HUES48 (cell line): ENCODE measurements around the gene CEPT1.

ENCODE experiments used
- H3K27ac ChIP-seq: one replicate; pipeline ENCODE4 v1.7.0; 2013; ENCODE audit warnings: low read depth, low read length, inconsistent platforms
- H3K27me3 ChIP-seq: 2 replicates; pipeline ENCODE4 v1.6.1; 2013; ENCODE audit warnings: mild to moderate bottlenecking, low read length; ENCODE audit not compliant: control insufficient read depth, insufficient read depth
- H3K36me3 ChIP-seq: 2 replicates; pipeline ENCODE4 v1.6.1; 2013; ENCODE audit warnings: low read length; ENCODE audit not compliant: control insufficient read depth, insufficient read depth
- H3K4me1 ChIP-seq: 2 replicates; pipeline ENCODE4 v1.6.1; 2013; ENCODE audit warnings: mild to moderate bottlenecking, low read length; ENCODE audit not compliant: control insufficient read depth, insufficient read depth
- H3K4me3 ChIP-seq: 2 replicates; pipeline ENCODE4 v1.5.1; 2013; ENCODE audit warnings: mild to moderate bottlenecking, low read depth, low read length
- H3K9ac ChIP-seq: 2 replicates; pipeline ENCODE4 v1.6.1; 2013; ENCODE audit warnings: mild to moderate bottlenecking, low read depth, low read length, moderate library complexity
- H3K9me3 ChIP-seq: 2 replicates; pipeline ENCODE4 v1.6.1; 2013; ENCODE audit warnings: low read length; ENCODE audit not compliant: control insufficient read depth, insufficient read depth

Gene CEPT1

DNA sequence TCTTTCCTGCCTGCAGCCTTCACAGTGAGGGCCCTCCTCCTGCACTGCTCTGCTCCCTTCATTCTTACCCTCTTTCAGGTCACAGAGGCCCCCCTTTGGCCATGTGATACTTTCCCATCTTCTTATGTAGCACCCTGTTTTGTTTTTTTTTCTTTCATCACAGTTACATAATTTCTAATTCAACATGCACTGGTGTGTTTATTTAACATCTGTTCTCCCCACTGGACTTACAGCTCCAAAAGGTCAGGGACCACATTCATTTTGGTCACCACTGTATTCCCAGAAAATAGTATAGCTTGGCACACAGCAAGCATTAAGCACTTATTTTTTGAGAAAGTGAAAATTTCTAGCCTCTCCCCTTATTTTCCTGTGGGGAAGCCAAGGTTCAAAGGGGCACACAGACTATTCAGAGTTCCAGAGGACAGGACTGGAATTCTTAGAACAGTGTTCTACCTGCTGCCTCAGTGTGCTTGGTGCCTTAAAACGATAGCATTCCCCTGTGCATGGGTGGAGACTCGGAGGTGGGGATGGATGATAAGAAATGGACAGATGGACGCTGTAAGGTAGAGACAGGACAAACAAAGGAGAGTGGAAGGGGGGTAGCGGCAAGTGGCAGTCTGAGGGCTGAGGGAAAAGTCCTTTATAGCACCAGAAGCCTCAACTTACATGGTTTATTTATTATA, 55.1 kb downstream of the CEPT1 start:
- Histone ChIP-seq H3K4me1 (0 out of 2 replicates have a peak, but pooled peaks cover 6% of the 10 kb centered on the region), H3K9me3 (no peaks in the 10 kb centered on the region), H3K27me3 (no peaks in the 10 kb centered on the region), H3K9ac (no peak overlapping the region), H3K36me3 (no peaks in the 10 kb centered on the region), H3K27ac (no peak overlapping the region), H3K4me3 (no peak overlapping the region)

GRCh38 chr1:111196213-111196612, 56.2 kb downstream of the CEPT1 start:
- Histone ChIP-seq H3K27ac (no peak overlapping the region), H3K27me3 (no peaks in the 10 kb centered on the region), H3K36me3 (no peaks in the 10 kb centered on the region), H3K9me3 (no peaks in the 10 kb centered on the region), H3K4me1 (0 out of 2 replicates have a peak, but pooled peaks cover 6% of the 10 kb centered on the region), H3K4me3 (no peak overlapping the region), H3K9ac (no peak overlapping the region)

GRCh38 chr1:111197598-111198284, 57.7 kb downstream of the CEPT1 start:
- no peaks in the 10 kb centered on the region for H3K4me1 ChIP-seq

GRCh38 chr1:111198836-111199235, 58.8 kb downstream of the CEPT1 start:
- no peaks in the 10 kb centered on the region for H3K9me3 ChIP-seq
- H3K36me3 ChIP-seq = no peaks in the 10 kb centered on the region
- H3K9ac ChIP-seq = no peak overlapping the region
- H3K4me3 ChIP-seq = no peak overlapping the region
- no peaks in the 10 kb centered on the region for H3K4me1 ChIP-seq
- H3K27me3 ChIP-seq = 0 out of 2 replicates have a peak, but pooled peaks cover 7% of the 10 kb centered on the region
- H3K27ac ChIP-seq = no peak overlapping the region

More at GRCh38 chr1:111197598-111198284, 57.7 kb downstream of the CEPT1 start:
- no peak overlapping the region for H3K27ac ChIP-seq
- no peaks in the 10 kb centered on the region for H3K36me3 ChIP-seq
- H3K4me3 ChIP-seq = no peak overlapping the region
- no peaks in the 10 kb centered on the region for H3K27me3 ChIP-seq
- no peaks in the 10 kb centered on the region for H3K9me3 ChIP-seq
- H3K9ac ChIP-seq = no peak overlapping the region

DNA sequence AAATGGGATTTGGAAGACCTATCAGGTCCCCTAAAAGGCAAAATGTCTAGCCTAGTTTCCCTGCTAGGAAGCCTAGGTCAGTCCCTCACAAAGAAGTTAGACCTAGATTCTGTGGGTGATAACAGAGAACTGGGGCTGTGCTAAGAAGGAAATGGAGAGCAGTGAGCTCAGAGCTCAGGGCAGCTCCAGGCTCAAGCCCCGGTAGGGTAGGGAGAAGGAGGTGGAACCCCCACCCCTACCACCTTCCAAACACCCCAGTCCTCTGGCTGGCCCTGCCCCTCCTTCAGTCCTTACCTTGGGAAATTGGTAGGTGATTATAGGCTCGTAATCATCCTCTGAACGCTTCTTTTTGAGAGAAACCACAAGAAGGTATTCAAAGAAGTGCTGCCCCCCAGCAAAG, 59.3 kb downstream of the CEPT1 start:
- H3K9ac ChIP-seq = no peak overlapping the region
- no peaks in the 10 kb centered on the region for H3K4me1 ChIP-seq
- H3K4me3 ChIP-seq = no peak overlapping the region
- no peaks in the 10 kb centered on the region for H3K9me3 ChIP-seq
- H3K27ac ChIP-seq = no peak overlapping the region
- peaks cover 10% of the 10 kb centered on the region; the same call in 1 of the 2 replicates for H3K27me3 ChIP-seq
- no peaks in the 10 kb centered on the region for H3K36me3 ChIP-seq

DNA sequence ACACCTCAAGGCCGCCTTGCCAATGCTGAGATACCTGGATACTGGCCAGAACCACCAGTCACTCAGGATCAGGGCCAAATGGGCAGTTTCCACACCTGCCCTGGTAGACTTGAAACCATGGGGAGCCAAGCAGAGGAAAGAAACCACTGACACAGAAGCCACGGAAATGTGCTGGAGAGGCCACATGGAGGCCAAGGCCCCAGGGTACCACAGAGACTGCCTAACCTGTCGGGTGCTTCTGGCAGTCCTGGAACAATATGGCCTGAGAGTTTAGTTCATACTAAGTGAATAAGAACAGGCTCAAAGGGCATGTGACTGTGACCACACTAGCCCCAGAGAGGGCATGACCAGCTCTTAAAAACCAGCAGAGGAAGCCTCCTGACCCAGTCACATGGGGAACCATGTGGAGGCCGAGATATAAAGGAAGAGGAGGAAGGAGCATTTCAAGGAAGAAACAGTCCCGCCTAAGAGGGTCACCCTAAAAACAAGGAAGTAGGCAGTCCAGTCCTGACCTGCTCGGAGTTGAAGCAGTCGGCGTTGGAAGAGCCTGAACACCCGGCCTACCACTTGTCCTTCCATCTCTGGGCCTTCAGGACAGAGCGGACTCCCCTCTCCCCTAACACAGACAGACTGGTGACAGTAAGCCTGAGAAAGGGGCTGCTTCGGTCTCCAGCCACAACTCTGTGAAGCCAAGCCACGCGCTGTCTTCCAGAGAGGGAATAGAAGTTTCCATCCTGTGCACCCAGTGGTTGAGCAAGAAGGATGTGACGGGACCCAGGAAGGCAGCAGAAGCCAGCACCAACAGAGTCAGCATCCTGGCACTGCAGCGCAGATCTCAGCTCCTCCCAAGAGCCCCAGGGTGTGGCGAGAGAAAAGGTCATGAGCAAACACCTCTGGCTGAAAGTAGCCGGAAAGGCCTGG, 60.1 kb downstream of the CEPT1 start, which contains the start of gene DENND2D:
Gene DENND2D, minus strand, starts transcription at position 766 of the 921 bp plus-strand sequence. Its CDS starts 187 bp downstream, at position 579.
- Histone ChIP-seq H3K27ac (no peak within 1 kb of the TSS), H3K36me3 (no peaks in the 10 kb centered on the region), H3K27me3 (peaks cover 19% of the 10 kb centered on the region), H3K4me3 (no peak within 1 kb of the TSS), H3K9me3 (no peaks in the 10 kb centered on the region), H3K4me1 (no peaks in the 10 kb centered on the region), H3K9ac (no peak within 1 kb of the TSS)

GRCh38 chr1:111200802-111201161, 60.8 kb downstream of the CEPT1 start:
- Histone ChIP-seq H3K4me3 (no peak overlapping the region), H3K36me3 (no peaks in the 10 kb centered on the region), H3K9ac (no peak overlapping the region), H3K9me3 (no peaks in the 10 kb centered on the region), H3K4me1 (no peaks in the 10 kb centered on the region), H3K27ac (no peak overlapping the region), H3K27me3 (peaks cover 24% of the 10 kb centered on the region)

DNA sequence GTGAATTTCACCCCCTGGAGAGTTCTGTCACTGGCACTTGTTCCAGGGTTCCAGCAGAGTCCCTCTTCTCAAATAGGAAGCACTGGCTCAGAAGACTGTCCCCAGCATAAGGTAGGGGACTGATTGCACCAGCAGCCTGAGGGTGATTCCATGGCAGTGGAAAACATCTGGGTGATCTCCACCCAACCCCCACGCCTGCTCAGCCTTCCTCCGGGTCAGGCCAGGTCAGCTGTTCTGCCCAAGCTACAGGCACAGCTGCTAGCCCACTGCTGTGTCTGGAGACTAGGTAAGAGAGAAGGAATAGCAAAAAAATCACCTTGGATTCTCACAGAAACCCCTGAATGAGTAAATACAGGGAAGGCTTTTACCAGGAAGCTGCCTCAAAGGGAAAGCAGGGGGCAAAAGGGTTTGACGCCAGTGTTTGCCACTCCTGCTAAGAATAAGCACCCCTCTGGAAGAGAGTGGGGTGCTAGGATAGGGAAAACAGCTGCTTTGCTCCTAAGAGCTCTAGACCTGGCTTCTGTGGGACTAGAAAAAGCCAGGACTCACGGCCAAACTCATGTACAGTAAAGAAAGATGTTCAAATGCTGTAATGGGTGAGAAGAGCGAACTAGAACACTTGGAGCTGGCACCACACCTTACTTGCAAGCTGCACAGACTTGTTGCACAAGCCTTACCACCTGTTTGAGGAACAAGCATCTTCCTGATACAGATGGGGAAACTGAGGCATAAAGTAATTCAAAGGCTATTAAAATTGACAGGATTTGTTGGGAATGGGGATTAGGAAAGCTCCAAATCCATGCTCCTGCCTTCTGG, 61.5 kb downstream of the CEPT1 start:
- Histone ChIP-seq H3K9ac (no peak overlapping the region), H3K27me3 (peaks cover 24% of the 10 kb centered on the region), H3K4me3 (no peak overlapping the region), H3K9me3 (no peaks in the 10 kb centered on the region), H3K4me1 (no peaks in the 10 kb centered on the region), H3K27ac (no peak overlapping the region), H3K36me3 (no peaks in the 10 kb centered on the region)

DNA sequence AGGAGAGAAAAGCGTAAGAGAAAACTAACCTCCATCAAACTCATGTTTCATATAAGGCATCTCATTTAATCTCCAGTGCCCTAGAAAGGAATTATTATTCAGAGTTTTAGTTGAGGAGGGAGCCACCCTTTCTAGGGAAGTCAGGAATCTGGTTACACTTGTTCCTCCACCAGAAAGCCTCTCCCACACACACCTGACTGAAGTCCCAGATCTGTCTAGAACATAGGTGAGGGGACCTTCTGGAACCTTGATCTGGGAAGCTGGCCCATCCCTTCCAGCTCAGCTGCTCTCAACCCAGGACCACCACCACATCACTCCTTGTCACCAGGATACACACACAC, 62.3 kb downstream of the CEPT1 start:
- H3K4me3 ChIP-seq = no peak overlapping the region
- no peak overlapping the region for H3K9ac ChIP-seq
- no peaks in the 10 kb centered on the region for H3K4me1 ChIP-seq
- no peaks in the 10 kb centered on the region for H3K36me3 ChIP-seq
- peaks cover 24% of the 10 kb centered on the region for H3K27me3 ChIP-seq
- H3K9me3 ChIP-seq = no peaks in the 10 kb centered on the region
- H3K27ac ChIP-seq = no peak overlapping the region
